Esophagus (tissue), 2 donors: ENCODE results near the gene PKD1. TPM values are rescaled to one million over a fixed set of nuclear protein-coding genes. Genes with fewer than 3 reads are reported as not detected.

Source experiments
- H3K27ac ChIP-seq, 2 donors: one replicate each; pipeline ENCODE4 v1.5.1; 2013; ENCODE audit warnings: low read depth in 2 of 2, mild to moderate bottlenecking in 2 of 2, inconsistent platforms in 1 of 2, low read length in 1 of 2, moderate library complexity in 1 of 2
- H3K27me3 ChIP-seq, 2 donors: one replicate each; pipeline ENCODE4 v1.6.1; 2013; ENCODE audit warnings: low read length in 2 of 2, control low read depth in 1 of 2, mild to moderate bottlenecking in 1 of 2; ENCODE audit not compliant: insufficient read depth in 2 of 2, control insufficient read depth in 1 of 2
- H3K36me3 ChIP-seq, 2 donors: one replicate each; pipeline ENCODE4 v1.6.1; 2013; ENCODE audit warnings: low read length in 1 of 2; ENCODE audit not compliant: control insufficient read depth in 2 of 2, insufficient read depth in 2 of 2
- H3K4me1 ChIP-seq, 2 donors: one replicate each; pipeline ENCODE4 v1.6.1; 2013; ENCODE audit warnings: low read length in 1 of 2; ENCODE audit not compliant: control insufficient read depth in 2 of 2, insufficient read depth in 2 of 2
- H3K4me3 ChIP-seq, 2 donors: one replicate each; pipeline ENCODE4 v1.5.1; 2013; ENCODE audit warnings: low read length in 2 of 2, mild to moderate bottlenecking in 2 of 2, low read depth in 1 of 2, moderate library complexity in 1 of 2
- H3K9me3 ChIP-seq, 2 donors: one replicate each; pipeline ENCODE4 v1.6.1; 2013; ENCODE audit warnings: mild to moderate bottlenecking in 2 of 2, low read depth in 1 of 2, low read length in 1 of 2, moderate library complexity in 1 of 2; ENCODE audit not compliant: control insufficient read depth in 2 of 2, insufficient read depth in 1 of 2
- WGBS, 2 donors: extraction: QIAGEN DNeasy Blood & Tissue Kit; methylation state at CpG; one replicate each; pipeline ENCODE4 v1.1.7; 2013; 5-methylcytosine and 5-hydroxymethylcytosine counted together
- polyA plus RNA-seq, 2 donors: library from polyadenylated mRNA; stranded (reverse); fragments of 200-250 nt; gene quantifications; one replicate each; pipeline ENCODE4 v1.2.3, GENCODE V29; 2013
- donor health status: healthy with polysubstance abuse.
- donor health status: Bipolar disorder and iron deficiency.

The PKD1 gene
- polyA plus RNA-seq, 2 donors, result 40.5 to 78.0 TPM

DNA sequence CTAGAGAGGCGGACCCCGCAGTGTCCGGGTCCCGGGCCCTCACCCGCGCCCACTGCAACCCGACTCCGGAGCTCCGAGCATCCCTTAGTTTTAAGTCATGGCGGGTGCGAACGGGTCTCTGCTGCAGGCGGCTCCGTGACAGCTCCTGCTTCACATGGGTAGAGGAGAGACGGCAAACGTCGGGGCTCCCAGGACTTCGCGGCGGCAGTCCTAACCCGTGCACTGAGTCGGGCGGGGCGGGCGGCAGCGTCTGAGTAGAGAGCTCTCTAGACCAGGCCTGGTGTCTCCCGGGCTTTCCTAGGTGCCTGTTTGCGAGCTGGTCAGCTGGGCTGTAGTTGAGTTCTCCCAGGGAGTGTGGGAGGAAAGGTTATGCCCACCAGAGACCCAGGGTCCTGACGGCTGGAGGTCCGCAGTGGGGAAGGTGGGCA, 87.6 kb downstream of the PKD1 start:
- Histone ChIP-seq H3K27me3 (no peaks in the 10 kb centered on the region), H3K4me1 (peaks cover 0 to 22% of the 10 kb centered on the region in 2 donors), H3K36me3 (peaks cover 0 to 17% of the 10 kb centered on the region in 2 donors), H3K4me3 (peak overlapping the region; percentile 73 to 98), H3K9me3 (no peaks in the 10 kb centered on the region), H3K27ac (peak overlapping the region; percentile 67 to 70)
- 1% methylated on average over 26 to 30 of the region's 30 CpGs for WGBS, 2 donors

DNA sequence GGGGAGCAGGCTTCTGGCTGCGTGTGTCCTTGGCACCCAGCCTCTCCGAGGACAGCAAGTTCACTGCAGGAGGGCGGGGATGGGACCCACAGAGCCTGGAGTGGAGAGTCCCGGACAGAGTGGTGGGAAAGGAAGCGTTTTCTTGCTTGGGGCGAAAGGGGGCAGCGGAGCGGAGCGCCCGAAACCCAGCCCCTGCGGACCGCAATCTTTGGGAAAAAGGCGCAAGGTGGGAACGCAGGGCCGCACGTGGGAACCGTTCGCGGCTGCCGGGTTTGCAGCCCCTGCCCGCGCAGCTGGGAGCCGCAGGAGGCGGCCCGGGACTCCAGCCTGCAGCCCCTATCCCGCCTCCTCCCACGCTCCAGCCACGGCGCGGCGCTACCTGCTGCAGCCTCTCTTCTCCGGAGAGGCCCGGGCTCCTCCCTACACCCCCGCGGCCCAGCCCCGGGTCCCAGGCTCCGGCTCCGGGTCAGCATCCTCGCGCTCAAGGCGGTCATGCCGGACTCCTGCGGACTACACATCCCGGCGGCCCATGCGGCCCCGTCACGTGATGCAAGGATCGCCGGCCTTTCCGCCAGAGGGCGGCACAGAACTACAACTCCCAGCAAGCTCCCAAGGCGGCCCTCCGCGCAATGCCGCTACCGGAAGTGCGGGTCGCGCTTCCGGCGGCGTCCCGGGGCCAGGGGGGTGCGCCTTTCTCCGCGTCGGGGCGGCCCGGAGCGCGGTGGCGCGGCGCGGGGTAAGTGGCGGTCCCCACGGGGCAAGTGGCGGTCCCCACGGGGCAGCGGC, 88.2 kb downstream of the PKD1 start, which contains the start of the genes NTHL1 and TSC2:
NTHL1 (minus strand) TSS at position 505 of the 786 bp plus-strand sequence; CDS start at position 494, 11 bp downstream.
TSC2 (plus strand) TSS at position 656 of the 786 bp plus-strand sequence. CDS start 631 bp downstream, outside the sequence.
- Histone ChIP-seq H3K27ac (peak within 1 kb of the TSS; percentile 70 to 74), H3K4me3 (peak within 1 kb of the TSS; percentile 73 to 98), H3K27me3 (no peaks in the 10 kb centered on the region), H3K4me1 (peaks cover 0 to 23% of the 10 kb centered on the region in 2 donors), H3K9me3 (no peaks in the 10 kb centered on the region), H3K36me3 (peaks cover 0 to 11% of the 10 kb centered on the region in 2 donors)
- 0 to 1% methylated on average over 67 to 81 of the region's 81 CpGs for WGBS, 2 donors

DNA sequence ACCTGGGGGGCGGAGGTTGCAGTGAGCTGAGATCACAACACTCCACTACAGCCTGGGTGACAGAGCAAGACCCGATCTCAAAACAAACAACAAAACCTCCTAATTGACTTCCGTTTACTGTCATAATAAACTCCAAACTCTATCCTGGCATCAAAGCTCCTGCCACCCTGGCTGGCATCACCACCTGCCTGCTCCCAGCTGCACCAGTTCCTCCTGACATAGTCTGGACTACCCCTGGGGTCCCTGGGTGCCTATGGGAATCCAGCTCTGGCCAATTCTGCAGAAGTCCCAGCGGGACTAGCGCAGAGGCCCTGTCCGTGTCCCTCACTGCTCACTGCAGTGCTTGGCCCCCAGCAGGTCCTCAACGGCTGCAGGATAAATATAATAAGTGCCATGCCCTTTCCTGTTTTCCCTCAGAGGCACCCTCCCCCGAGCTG, 88.8 kb downstream of the PKD1 start:
- H3K27ac ChIP-seq, result peak overlapping the region; percentile 50 to 74
- H3K9me3 ChIP-seq, result no peaks in the 10 kb centered on the region
- no peaks in the 10 kb centered on the region for H3K27me3 ChIP-seq
- peaks cover 0 to 5% of the 10 kb centered on the region in 2 donors for H3K36me3 ChIP-seq
- peak overlapping the region; percentile 73 to 98 for H3K4me3 ChIP-seq
- 17 to 21% methylated on average over 8 of the region's 8 CpGs for WGBS, 2 donors
- peaks cover 0 to 28% of the 10 kb centered on the region in 2 donors for H3K4me1 ChIP-seq

DNA sequence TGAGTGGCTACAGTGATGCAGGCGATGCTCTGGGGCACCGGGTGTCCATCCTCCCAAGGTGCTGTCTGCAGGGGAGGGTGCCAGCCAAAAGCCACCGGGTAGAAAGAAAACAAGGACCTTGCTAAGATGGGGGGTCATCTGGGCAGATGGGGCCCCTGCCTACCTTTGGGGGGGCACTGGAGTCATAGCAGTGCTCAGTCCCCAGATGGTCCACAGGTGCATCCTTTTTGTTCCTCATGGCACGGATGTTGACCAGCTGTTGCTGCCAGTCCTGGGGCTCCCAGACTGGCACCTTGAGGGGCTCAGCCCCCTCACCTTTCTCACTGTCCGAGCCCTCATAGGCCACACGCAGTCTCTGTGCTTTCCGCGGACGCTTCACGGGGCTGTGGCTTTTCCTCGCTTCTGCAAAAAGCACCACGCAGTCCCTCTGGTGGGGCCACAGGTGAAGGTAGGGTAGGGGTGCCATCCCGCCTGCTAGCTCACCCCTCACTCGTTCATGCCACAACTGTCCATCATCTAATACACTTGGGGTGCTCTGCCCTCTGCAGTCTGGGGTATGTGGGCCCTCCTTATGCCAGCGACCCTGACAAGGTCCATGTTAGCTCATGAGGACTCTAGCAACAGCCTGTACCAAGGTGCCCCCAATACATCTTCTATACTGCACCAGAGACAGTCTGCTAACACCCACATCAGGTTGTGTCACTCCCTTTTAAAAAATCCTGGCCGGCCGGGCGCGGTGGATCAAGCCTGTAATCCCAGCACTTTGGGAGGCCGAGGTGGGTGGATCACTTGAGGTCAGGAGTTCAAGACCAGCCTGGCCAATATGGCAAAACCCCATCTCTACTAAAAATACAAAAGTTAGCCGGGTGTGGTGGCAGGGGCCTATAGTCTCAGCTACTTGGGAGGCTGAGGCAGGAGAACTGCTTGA, 89.5 kb downstream of the PKD1 start:
- Histone ChIP-seq H3K36me3 (peaks cover 0 to 2% of the 10 kb centered on the region in 2 donors), H3K9me3 (no peaks in the 10 kb centered on the region), H3K4me1 (peaks cover 0 to 30% of the 10 kb centered on the region in 2 donors), H3K27me3 (no peaks in the 10 kb centered on the region), H3K4me3 (no peak overlapping the region), H3K27ac (peak overlapping the region; percentile 10 to 74)
- 86 to 88% methylated on average over 21 of the region's 21 CpGs for WGBS, 2 donors

DNA sequence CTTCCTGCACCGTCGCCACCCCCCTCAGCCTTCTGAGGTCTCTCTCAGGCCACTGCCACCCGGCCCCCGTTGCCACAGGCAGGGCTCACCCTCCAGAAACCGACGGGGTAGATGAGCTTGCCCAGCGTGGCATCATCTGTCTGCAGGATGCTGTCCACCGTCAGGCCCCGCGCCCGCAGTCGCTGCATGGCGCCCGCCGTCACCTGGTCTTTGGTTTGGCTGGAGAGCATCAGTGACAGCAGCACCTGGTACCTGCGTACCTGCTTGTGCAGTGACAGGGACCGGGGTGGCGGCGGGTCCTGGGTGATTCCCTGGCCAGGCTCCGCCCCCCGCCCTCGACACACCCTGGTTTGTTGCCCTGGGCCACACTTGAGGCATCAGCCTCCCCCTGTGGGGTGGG, 91.2 kb downstream of the PKD1 start:
- 82 to 88% methylated on average over 22 of the region's 22 CpGs for WGBS, 2 donors
- no peaks in the 10 kb centered on the region for H3K36me3 ChIP-seq
- H3K4me3 ChIP-seq, result no peak overlapping the region
- H3K9me3 ChIP-seq, result no peaks in the 10 kb centered on the region
- H3K27ac ChIP-seq, result peak overlapping the region; percentile 41 to 73
- no peaks in the 10 kb centered on the region for H3K27me3 ChIP-seq
- H3K4me1 ChIP-seq, result peaks cover 3 to 42% of the 10 kb centered on the region in 2 donors

DNA sequence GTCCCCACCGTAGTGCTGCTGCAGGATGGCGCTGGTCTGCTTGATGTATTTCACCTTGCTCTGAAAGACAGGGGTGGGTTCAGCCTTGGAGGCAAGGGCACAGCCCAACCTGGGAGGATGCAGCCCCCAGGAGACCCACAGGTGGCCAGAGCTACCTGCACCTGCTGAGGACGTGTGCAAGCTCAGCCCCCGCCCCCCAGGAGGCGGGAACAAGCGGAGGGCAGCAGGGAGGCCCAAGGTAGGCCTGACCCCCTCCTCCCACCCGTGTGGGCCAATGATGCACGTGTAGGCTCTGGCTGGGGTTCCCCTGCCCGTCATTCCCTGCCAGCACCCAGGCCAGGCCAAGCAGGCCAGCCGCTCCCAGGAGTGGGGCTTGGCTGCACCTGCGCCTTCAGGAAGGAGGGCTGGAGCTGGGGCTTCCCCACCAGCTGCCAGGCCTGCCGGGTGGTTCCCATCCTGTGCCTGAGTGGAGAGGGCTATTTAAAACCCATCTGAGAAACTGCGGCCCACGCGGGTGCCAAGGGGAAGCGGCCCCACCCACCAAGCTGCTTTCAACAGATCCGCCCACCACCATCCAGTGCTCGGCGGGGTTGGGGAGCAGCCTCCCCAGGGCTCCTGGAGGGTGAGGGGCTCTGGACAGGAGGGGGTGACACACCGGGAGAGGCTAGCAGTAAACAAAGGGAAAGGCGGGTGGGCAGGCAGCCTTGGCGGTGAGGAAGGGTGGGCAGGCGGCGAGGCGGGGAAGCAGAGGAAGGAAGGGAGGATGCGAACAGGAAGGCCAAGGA, 91.8 kb downstream of the PKD1 start:
- WGBS, 2 donors, result 62 to 69% methylated on average over 25 to 26 of the region's 26 CpGs
- Histone ChIP-seq H3K27me3 (no peaks in the 10 kb centered on the region), H3K27ac (peak overlapping the region in 1 of 2 donors; percentile 73), H3K36me3 (no peaks in the 10 kb centered on the region), H3K9me3 (no peaks in the 10 kb centered on the region), H3K4me1 (peaks cover 3 to 42% of the 10 kb centered on the region in 2 donors), H3K4me3 (no peak overlapping the region)

DNA sequence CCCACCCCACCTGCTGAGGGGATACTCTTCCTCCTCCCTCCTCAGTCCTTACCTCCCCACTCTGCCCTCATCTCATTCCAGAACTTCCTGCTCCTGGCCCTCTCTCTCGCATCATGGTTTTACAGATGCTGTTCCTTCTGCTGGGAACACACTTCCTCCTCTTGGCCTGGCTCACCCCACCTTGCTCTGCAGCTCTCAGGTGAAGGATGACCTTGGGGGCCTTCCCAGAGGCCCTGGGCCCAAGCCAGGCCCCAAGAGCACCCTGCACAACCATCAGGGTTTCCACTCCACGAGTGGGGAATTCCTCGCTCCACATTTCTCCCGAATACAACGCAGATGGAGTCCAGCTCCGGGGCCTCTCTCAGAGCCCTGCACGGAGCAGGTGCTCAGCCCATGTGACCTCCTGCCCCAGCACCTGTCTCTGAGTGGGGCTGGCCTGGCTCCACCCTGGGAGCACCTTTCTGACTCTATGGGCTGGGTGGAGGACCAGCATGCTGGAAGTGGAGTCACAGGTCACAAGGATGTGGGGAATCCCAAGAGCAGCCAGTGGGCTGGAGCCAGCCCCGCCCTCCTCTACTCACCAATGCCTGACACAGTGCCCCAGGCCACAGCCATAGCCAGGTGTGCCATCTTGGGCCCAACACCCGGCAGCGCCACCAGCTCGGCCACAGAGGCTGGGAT, 92.6 kb downstream of the PKD1 start:
- Histone ChIP-seq H3K27me3 (no peaks in the 10 kb centered on the region), H3K27ac (peak overlapping the region; percentile 25 to 79), H3K4me3 (no peak overlapping the region), H3K36me3 (no peaks in the 10 kb centered on the region), H3K4me1 (peaks cover 3 to 38% of the 10 kb centered on the region in 2 donors), H3K9me3 (no peaks in the 10 kb centered on the region)
- 79% methylated on average over 11 of the region's 11 CpGs for WGBS, 2 donors

DNA sequence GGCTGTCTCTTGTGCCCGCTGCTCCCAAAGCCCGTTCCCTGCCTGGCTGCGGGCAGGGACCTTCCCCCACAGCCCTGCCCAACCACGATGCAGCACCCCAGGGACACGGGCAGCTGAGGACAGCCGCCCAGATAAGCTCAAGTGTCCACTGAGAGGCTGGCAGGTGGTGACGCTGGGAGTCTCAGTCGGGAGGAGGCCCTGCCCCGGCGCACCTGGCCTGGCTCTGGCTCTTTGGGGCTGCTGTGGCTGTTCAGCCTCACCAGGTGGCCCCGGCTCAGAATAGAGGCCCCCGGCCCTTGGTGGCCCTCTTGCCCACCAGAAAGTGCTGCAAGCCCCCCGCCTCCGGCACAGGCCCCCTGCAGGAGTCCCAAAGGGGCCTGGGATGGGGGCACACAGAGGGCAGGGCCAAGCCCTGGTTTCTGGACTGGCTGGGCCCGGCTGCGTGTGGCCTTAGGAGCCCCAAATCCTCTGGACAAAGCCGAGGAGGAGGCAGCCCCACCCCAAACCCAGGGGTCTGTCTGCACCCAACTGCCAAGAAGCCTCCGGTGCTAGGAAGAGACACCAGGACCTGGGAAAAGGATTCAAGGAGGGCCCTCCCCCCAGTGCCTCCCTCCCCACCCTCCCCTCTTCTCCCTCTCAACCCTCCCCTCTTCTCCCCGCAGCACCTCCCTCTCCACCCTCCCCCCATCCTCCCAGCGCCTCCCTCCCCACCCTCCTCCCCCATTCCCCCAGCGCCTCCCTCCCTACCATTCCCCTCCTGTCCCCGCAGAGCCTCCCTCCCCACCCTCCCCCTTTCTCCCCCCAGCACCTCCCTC, 93.3 kb downstream of the PKD1 start:
- no peaks in the 10 kb centered on the region for H3K9me3 ChIP-seq
- H3K27me3 ChIP-seq, result no peaks in the 10 kb centered on the region
- H3K4me3 ChIP-seq, result no peak overlapping the region
- whole genome bisulfite sequencing, 2 donors, result 80 to 83% methylated on average over 17 to 22 of the region's 22 CpGs
- peaks cover 0 to under 1% of the 10 kb centered on the region in 2 donors for H3K36me3 ChIP-seq
- peaks cover 3 to 38% of the 10 kb centered on the region in 2 donors for H3K4me1 ChIP-seq
- H3K27ac ChIP-seq, result peak overlapping the region; percentile 56 to 79
